NCI-H1105 treated with DMSO at 0.1 percent for 48 hours (cell line): ENCODE data around the gene WDR27.
"Not testable (repeated sequence)": the region's sequence is repeated elsewhere in the genome, so short reads cannot be mapped to it uniquely, and the experiment has no call there.

ENCODE experiments used
- DNase-seq: peaks from one replicate; lab custom pipeline; 2025; lab: John Stamatoyannopoulos, UW

The WDR27 gene

GRCh38 chr6:169661391-169661756 is 40.5 kb downstream of the WDR27 start:
- DNase-seq = no peak

GRCh38 chr6:169660751-169661390 is 41.0 kb downstream of the WDR27 start:
- no peak for DNase-seq

GRCh38 chr6:169659820-169660610 is 41.8 kb downstream of the WDR27 start:
- DNase-seq = no peak

GRCh38 chr6:169657284-169657610 is 44.6 kb downstream of the WDR27 start:
- DNase-seq = no peak

GRCh38 chr6:169656546-169657283 is 45.1 kb downstream of the WDR27 start:
- DNase-seq = no peak

- no peak for DNase-seq
These were observed 47.0 kb downstream of the WDR27 start for GRCh38 chr6:169654598-169655391.

GRCh38 chr6:169653691-169654090 is 48.1 kb downstream of the WDR27 start:
- no peak for DNase-seq

- no peak for DNase-seq
These were observed 48.9 kb downstream of the WDR27 start for GRCh38 chr6:169652896-169653295.

- no peak for DNase-seq
These were observed 50.3 kb downstream of the WDR27 start for GRCh38 chr6:169651498-169651897.

GRCh38 chr6:169650959-169651292 is 50.9 kb downstream of the WDR27 start:
- DNase-seq = no peak

GRCh38 chr6:169650241-169650958 is 51.4 kb downstream of the WDR27 start:
- DNase-seq = no peak

- DNase-seq = no peak
These were observed 53.2 kb downstream of the WDR27 start for GRCh38 chr6:169648617-169649016.

GRCh38 chr6:169648092-169648491 is 53.7 kb downstream of the WDR27 start:
- no peak for DNase-seq

- no peak for DNase-seq
These were observed 54.2 kb downstream of the WDR27 start for GRCh38 chr6:169647637-169648036.

- no peak for DNase-seq
These were observed 54.8 kb downstream of the WDR27 start for GRCh38 chr6:169646906-169647567.

- DNase-seq = not testable (repeated sequence)
These were observed 56.4 kb downstream of the WDR27 start for GRCh38 chr6:169645459-169645858.

- DNase-seq = no peak
These were observed 58.3 kb downstream of the WDR27 start for GRCh38 chr6:169643521-169643920.

GRCh38 chr6:169642455-169642854 is 59.4 kb downstream of the WDR27 start:
- DNase-seq = no peak

- no peak for DNase-seq
These were observed 60.3 kb downstream of the WDR27 start for GRCh38 chr6:169641461-169642085.

GRCh38 chr6:169640983-169641382 is 60.8 kb downstream of the WDR27 start:
- DNase-seq = no peak

- DNase-seq = no peak
These were observed 61.4 kb downstream of the WDR27 start for GRCh38 chr6:169640351-169640852.
